ENCODE data around the gene FMO2.

FMO2 gene

GRCh38 chr1:171185091-171185490 is at the start of gene FMO2:
Gene FMO2 (plus strand): TSS chr1:171185300. CDS start chr1:171185714, 414 bp downstream.
- no peak for DNase-seq

- DNase-seq = no peak
Measured at GRCh38 chr1:171137580-171137979, 47.5 kb upstream of the FMO2 start.

GRCh38 chr1:171138980-171139379 is 46.1 kb upstream of the FMO2 start:
- DNase-seq = no peak

GRCh38 chr1:171139890-171140289 is 45.2 kb upstream of the FMO2 start:
- no peak for DNase-seq

GRCh38 chr1:171140401-171140800 is 44.7 kb upstream of the FMO2 start:
- DNase-seq = no peak

GRCh38 chr1:171140956-171141687 is 44.0 kb upstream of the FMO2 start:
- DNase-seq = no peak

- no peak for DNase-seq
Measured at GRCh38 chr1:171141688-171142415, 43.2 kb upstream of the FMO2 start.

GRCh38 chr1:171142416-171143385 is 42.4 kb upstream of the FMO2 start:
- no peak for DNase-seq

- DNase-seq = no peak
Measured at GRCh38 chr1:171150156-171150555, 34.9 kb upstream of the FMO2 start.

- DNase-seq = no peak
Measured at GRCh38 chr1:171152549-171152948, 32.6 kb upstream of the FMO2 start.

GRCh38 chr1:171155484-171155883 is 29.6 kb upstream of the FMO2 start:
- no peak for DNase-seq

- DNase-seq = no peak
Measured at GRCh38 chr1:171158096-171158495, 27.0 kb upstream of the FMO2 start.

- no peak for DNase-seq
Measured at GRCh38 chr1:171158551-171158950, 26.5 kb upstream of the FMO2 start.

- no peak for DNase-seq
Measured at GRCh38 chr1:171159148-171159547, 26.0 kb upstream of the FMO2 start.

GRCh38 chr1:171160211-171160610 is 24.9 kb upstream of the FMO2 start:
- no peak for DNase-seq

GRCh38 chr1:171160639-171161354 is 24.3 kb upstream of the FMO2 start:
- DNase-seq = no peak

GRCh38 chr1:171161431-171161830 is 23.7 kb upstream of the FMO2 start:
- DNase-seq = no peak

- no peak for DNase-seq
Measured at GRCh38 chr1:171166361-171166760, 18.7 kb upstream of the FMO2 start.

- no peak for DNase-seq
Measured at GRCh38 chr1:171167785-171168184, 17.3 kb upstream of the FMO2 start.

GRCh38 chr1:171172471-171172870 is 12.6 kb upstream of the FMO2 start:
- DNase-seq = no peak

- DNase-seq = no peak
Measured at GRCh38 chr1:171173069-171173468, 12.0 kb upstream of the FMO2 start.

GRCh38 chr1:171174560-171175294 is 10.4 kb upstream of the FMO2 start:
- DNase-seq = no peak

Measured in stimulated activated CD4-positive, alpha-beta T cell treated with anti-CD3 and anti-CD28 coated beads, Interleukin-4, amount 100 ng/mL, for 4 hours (primary cell).